Measurements from ENCODE around the gene C2CD2.

The C2CD2 gene

GRCh38 chr21:41881051-41881450 is 72.8 kb downstream of the C2CD2 start:
- no peak for DNase-seq

GRCh38 chr21:41880153-41880552 is 73.7 kb downstream of the C2CD2 start:
- DNase-seq, result no peak

GRCh38 chr21:41879190-41879998 is 74.4 kb downstream of the C2CD2 start, which contains the start of gene PRDM15:
Gene PRDM15, minus strand, starts transcription at chr21:41879344. Its CDS starts 18,981 bp downstream, at chr21:41860363.
- no peak for DNase-seq

- no peak for DNase-seq
These were observed 75.0 kb downstream of the C2CD2 start for GRCh38 chr21:41878831-41879189.

- no peak for DNase-seq
These were observed 75.7 kb downstream of the C2CD2 start for GRCh38 chr21:41877901-41878830.

- no peak for DNase-seq
These were observed 76.7 kb downstream of the C2CD2 start for GRCh38 chr21:41876928-41877652.

- no peak for DNase-seq
These were observed 77.4 kb downstream of the C2CD2 start for GRCh38 chr21:41876396-41876795.

- DNase-seq, result no peak
These were observed 78.7 kb downstream of the C2CD2 start for GRCh38 chr21:41875086-41875485.

- no peak for DNase-seq
These were observed 79.2 kb downstream of the C2CD2 start for GRCh38 chr21:41874611-41875010.

- DNase-seq, result no peak
These were observed 80.4 kb downstream of the C2CD2 start for GRCh38 chr21:41873426-41873825.

GRCh38 chr21:41873005-41873404 is 80.8 kb downstream of the C2CD2 start:
- DNase-seq, result no peak

GRCh38 chr21:41871293-41872030 is 82.4 kb downstream of the C2CD2 start:
- DNase-seq, result no peak

GRCh38 chr21:41869771-41870170 is 84.0 kb downstream of the C2CD2 start:
- no peak for DNase-seq

- DNase-seq, result no peak
These were observed 85.6 kb downstream of the C2CD2 start for GRCh38 chr21:41868062-41868710.

GRCh38 chr21:41867313-41867712 is 86.5 kb downstream of the C2CD2 start:
- no peak for DNase-seq

GRCh38 chr21:41866274-41866809 is 87.5 kb downstream of the C2CD2 start:
- DNase-seq, result no peak

- DNase-seq, result no peak
These were observed 88.6 kb downstream of the C2CD2 start for GRCh38 chr21:41865002-41865777.

GRCh38 chr21:41864311-41865001 is 89.4 kb downstream of the C2CD2 start:
- DNase-seq, result no peak

GRCh38 chr21:41863439-41863740 is 90.4 kb downstream of the C2CD2 start:
- DNase-seq, result no peak

GRCh38 chr21:41861987-41862386 is 91.8 kb downstream of the C2CD2 start:
- no peak for DNase-seq
